ENCODE data around the gene ARHGAP45.

DNA sequence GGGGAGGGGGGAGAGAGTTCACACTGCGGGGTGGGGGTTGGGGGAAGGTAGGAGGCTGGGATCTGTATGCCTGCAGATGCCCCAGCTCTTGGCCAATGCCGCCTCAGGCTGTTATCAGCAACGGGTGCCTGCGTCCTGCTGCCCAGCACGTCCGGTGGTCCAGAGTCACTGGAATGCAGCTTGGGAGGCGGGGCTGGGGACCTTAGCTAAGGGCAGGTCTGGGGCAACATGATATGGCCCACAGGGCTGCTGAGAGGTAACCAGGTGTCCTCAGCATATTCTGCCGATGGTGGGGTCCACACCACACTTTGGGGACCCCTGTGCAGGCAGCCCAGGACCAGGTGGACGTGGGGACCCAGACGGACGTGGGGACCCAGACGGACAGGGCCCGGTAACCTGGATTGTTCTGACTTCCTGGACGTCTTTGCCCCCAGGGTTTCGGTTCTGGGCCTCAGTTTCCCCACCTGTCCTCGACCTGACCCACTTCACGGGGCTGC lies 668 bp upstream of the ARHGAP45 start:
- TF ChIP-seq, protein P1, sequence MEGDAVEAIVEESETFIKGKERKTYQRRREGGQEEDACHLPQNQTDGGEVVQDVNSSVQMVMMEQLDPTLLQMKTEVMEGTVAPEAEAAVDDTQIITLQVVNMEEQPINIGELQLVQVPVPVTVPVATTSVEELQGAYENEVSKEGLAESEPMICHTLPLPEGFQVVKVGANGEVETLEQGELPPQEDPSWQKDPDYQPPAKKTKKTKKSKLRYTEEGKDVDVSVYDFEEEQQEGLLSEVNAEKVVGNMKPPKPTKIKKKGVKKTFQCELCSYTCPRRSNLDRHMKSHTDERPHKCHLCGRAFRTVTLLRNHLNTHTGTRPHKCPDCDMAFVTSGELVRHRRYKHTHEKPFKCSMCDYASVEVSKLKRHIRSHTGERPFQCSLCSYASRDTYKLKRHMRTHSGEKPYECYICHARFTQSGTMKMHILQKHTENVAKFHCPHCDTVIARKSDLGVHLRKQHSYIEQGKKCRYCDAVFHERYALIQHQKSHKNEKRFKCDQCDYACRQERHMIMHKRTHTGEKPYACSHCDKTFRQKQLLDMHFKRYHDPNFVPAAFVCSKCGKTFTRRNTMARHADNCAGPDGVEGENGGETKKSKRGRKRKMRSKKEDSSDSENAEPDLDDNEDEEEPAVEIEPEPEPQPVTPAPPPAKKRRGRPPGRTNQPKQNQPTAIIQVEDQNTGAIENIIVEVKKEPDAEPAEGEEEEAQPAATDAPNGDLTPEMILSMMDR (IDR thresholded peaks at IDR 0.05): no peak
- TF ChIP-seq POLR2A (IDR thresholded peaks at IDR 0.05): no peak

Data from body of pancreas (tissue), 4 donors.